Gastrocnemius medialis (tissue), 4 donors: ENCODE data around the gene AHI1.

Source experiments
- CTCF ChIP-seq, 5 experiments: fragments of 450-650 bp in 3 of 5; fragments of 200-600 bp in 2 of 5; sonication (generic) in 2 of 5; IDR thresholded peaks in 4 of 5; conservative IDR thresholded peaks in 1 of 5; 1 replicate in 4 of 5; 2 replicates in 1 of 5; pipeline ENCODE4 v1.5.1; 2016 to 2019; ENCODE audit warnings: antibody characterized with exemption in 5 of 5, mild to moderate bottlenecking in 3 of 5, moderate library complexity in 3 of 5
- POLR2A ChIP-seq, 2 donors: fragments of 450-650 bp; IDR thresholded peaks; one replicate each; pipeline ENCODE4 v1.6.1; 2017; ENCODE audit warnings: antibody characterized with exemption in 2 of 2, mild to moderate bottlenecking in 2 of 2, moderate library complexity in 2 of 2

- TF ChIP-seq CTCF (IDR thresholded peaks at IDR 0.05 in 4 of 5, conservative IDR thresholded peaks at IDR 0.05 in 1 of 5) = no peak
- no peak for TF ChIP-seq POLR2A (IDR thresholded peaks at IDR 0.05)
Observed at GRCh38 chr6:135311446-135312200, 185.9 kb downstream of the AHI1 start.
